HG02623 (cell line): ENCODE results near the gene UPP2.

Source experiments
- ATAC-seq: cut with Tn5 transposase; IDR thresholded peaks from one replicate; pipeline ENCODE4 v1.9.1; 2021; ENCODE audit warnings: moderate library complexity; ENCODE audit not compliant: unreplicated experiment

UPP2 gene

GRCh38 chr2:158135096-158135495 is 33.4 kb downstream of the UPP2 start:
- ATAC-seq: no peak

DNA sequence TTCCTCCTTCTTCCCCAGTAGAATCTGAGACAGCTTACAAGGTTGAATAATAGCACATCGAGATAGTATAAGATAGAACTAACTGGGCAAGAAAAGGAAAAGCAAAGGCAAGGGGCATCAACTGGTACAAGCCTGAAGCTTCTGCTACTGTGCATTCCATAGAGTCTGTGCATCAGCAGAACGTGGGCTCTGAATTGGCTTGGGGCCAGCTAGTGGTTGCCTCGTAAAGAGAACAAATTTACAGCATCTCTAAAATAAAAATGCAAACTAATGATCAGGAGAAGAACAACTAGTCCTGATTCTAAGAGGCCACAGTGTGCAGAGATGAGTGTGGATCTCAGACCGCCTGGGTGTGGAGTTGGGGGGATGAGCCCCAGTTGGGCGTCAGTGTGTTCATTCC is 36.6 kb downstream of the UPP2 start:
- ATAC-seq: no peak

DNA sequence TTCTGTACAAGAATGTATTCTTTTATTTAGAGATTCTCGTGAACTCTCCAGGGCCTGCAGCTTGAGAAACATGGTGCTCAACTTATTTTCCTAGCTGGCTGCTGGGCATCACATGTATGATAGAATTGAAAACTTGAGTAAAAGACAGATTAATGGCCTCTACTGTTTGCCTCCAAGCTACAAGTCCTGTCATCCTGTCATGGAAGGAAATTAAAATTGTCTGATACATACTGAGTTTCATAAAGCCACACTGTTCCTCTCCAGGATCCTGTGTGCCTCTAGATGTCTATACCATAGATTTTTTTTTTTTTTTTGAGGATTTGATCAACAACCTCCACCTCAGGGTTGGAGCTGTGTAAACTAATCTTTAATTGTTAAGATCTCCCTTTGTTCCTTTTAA is 38.5 kb downstream of the UPP2 start:
- ATAC-seq: no peak

GRCh38 chr2:158142165-158142564 is 40.5 kb downstream of the UPP2 start:
- ATAC-seq: no peak

DNA sequence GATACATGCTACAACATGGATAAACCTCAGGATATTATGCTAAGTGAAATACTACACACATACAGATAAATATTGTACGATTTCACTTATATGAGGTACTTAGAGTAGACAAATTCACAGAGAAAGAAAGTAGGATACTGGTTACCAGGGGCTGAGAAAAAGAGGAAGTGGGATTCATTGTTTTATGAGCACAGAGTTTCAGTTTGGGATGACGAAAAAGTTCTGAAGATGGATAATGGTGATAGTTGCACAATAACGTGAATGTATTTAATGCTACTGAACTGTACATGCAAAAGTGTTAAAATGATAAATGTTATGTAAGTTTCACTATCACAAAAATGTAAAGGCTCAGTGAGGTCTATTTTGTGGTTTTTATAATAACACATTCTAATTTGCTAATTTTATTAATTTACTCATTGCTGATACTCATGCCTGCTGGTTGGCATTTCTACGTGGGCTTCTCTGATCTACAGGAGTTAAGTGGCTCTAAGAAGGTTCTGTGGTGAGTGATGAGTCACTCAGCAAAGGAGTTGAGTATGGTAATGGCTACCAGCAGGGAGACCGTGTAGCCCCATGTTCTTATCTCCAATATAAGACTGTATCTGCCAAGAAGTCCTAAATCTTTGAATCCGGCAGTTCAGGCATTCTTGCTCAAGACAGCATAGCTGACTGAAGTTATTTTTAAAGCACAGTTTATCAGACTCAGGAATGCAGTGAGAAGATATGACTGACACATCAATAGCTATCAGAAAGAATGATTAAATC is 41.1 kb downstream of the UPP2 start:
- no peak for ATAC-seq

DNA sequence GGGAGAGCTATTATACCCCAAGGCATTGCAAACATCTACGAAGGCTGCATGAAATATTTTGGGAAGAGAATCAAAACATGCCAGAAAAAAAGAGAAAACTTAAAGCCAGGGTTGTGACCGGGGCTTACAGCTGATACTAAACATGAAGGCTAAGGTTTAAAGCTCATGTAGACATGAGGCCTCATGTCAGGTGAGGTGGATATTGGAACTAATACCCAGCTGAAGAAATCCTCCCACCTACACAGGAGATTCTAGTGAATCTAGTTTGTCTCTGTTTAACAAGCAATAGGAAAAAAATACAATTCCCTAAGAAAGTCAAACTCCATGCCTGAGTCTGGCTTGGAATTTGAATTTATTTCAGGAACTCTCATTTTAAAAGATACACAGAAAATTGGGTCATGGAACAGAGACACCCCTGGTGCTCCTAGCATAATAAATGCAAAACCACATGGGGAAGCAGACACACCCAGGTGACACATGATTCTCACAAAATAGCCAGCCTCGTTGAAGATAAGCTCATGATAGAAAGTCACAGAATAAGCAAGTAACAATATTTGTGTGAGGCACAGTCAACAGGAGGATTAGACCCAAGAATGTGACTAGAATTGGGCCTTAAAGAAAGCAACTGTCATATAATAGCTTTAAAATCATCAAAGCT is 42.2 kb downstream of the UPP2 start:
- no peak for ATAC-seq

DNA sequence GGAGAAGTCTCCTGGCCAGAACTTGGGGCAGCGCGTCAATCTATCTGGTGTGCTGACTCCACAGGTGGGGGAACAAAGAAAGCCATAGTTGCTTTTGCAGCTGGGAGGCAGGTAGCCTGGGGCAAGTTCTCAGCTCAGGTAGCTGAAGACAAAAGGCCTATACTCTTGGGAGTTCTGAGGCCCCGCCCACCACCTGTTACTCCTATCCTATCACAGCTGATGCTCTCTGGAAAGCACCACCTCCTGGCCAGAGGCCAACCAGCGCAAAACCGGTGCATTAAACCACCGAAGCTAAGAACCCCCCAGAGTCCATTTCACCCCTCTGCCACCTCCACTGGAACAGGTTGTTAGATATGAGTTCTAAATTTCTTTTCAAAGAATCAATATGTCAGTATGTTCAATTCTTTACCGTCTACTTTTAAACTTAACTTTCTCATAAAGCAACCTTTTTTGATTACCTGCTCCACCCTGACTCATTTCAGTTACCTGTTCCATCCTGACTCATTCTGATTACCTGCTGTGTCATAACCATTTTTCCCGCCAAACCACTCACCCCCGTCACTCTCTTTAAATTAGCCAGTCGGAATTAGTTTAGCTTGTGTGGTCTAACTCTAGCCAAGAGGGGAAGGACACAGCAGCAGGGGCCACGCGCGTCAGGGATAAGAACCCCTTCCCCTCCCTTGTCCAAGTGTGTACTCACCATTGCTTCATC is 43.4 kb downstream of the UPP2 start:
- ATAC-seq: no peak

- ATAC-seq: no peak
Measured at GRCh38 chr2:158153270-158154015, 51.8 kb downstream of the UPP2 start.

DNA sequence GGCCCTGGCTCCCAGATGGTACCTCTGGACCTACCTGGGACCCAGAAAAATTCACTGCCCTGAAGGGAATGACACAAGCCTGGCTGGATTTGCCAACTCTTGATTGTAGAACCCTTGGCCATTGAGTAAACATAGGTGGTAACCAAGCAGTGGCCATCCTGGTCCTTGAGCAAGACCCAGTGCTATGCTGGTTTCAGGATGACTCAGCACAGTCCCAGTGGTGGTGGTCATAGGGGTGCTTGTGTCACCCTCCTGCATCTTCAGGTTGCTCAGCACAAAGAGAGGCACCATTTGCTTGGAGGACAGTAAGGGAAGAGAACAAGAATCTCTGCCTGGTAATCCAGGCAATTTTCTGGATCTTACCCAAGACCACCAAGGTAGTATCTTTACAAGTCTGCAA is 52.9 kb downstream of the UPP2 start:
- no peak for ATAC-seq

DNA sequence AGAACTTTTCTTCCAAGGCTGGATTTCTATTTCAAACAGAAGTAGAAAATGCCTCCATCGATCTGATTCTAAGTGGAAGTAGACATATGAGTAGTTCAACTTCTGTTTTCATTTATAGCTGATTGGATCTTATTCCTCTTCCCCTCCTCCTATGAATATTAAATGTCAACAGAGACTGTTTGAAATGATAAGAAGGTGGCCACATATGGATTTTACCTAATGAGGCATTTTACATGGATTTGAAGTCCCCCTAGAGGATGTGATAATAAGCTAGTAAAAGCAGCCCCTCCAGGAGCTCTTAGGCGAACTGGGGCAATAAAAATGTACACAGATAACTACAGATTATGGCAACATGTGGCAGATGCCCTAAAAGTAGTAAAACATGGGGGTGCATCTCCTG is 71.0 kb downstream of the UPP2 start:
- no peak for ATAC-seq

- no peak for ATAC-seq
Measured at GRCh38 chr2:158174495-158174894, 72.8 kb downstream of the UPP2 start.

GRCh38 chr2:158174956-158175355 is 73.3 kb downstream of the UPP2 start:
- ATAC-seq: no peak

DNA sequence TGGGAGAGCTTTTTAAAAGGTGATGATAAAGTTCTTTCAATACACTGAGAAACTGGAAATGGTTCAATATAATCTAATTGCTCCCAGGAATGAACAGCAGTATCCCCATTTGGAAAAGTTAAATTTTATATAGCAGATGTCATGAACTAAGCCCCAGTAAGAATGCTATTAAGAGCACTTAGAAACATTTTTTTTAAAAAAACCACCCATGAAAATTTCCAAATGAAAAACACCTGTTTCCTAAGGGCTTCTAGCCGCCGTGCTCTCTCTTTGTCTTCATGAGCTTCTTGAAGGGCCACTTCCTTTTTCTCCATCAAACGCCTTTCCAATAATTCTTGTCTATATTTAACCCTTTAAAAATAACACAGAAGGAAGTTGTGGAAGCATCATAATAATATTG is 77.0 kb downstream of the UPP2 start:
- ATAC-seq: no peak

DNA sequence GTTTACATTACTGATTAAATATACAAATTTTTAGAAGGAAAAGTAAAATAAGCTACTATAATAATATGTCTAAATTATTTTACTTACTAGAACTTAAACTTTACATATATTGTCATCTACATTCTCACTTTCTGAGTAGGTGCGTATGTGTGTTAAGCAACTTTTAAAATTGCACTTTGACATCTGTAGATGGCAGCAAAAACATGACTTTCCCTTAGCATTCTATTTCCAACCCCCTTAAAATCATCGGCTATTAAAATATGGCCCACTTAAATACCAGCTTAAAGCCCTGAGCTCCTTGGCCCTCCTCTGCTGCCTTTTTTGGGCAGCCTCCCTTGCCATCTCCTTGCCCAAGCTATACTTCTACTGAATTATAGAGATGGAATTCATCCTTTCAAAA is 78.0 kb downstream of the UPP2 start:
- ATAC-seq: no peak

- no peak for ATAC-seq
Measured at GRCh38 chr2:158181171-158181570, 79.5 kb downstream of the UPP2 start.

- no peak for ATAC-seq
Measured at GRCh38 chr2:158182676-158183295, 81.1 kb downstream of the UPP2 start.

GRCh38 chr2:158184001-158184400 is 82.3 kb downstream of the UPP2 start:
- ATAC-seq: no peak

DNA sequence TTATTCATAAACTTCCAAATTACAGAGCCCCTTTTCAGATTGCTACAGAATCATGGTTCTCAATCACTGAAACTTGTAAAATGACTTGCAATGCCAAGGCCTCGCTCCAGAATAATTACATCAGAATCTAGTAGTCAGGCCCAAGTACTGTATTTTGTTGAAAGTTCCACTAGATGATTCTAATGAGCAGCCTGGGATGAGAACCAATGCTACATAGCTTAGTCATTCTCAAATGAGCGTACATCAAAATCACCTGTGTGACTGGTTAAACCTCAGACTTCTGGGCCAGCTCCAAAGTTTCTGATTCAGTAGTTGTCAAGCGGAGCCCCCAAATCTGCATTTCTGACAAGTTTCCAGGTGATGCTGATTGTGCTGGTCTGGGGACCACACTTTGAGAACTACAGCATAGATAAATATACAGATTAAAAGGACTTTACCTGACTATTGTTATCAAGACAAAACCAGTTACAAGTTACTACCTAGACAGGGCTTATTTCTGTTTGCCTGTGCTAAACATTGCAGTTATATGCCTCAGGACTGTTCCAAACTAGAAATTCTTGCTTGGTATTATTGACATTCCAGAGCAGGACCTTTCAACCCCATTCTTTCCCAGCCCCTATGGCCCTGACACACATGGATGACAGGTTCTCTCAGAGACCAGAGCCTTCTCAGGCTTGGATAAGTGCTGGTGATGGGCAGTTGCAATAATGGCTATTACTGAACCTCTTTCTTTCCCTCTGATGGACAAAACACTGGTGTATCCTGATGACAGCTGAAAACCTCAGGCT is 83.1 kb downstream of the UPP2 start:
- no peak for ATAC-seq
